Activated B cell treated with CpG ODN at 0.5 μM for 24 hours (primary cell): ENCODE results near the gene NT5C2. TPM values are rescaled to one million over a fixed set of nuclear protein-coding genes. Genes with fewer than 3 reads are reported as not detected.

ENCODE experiments used
- ATAC-seq: fragments of 200-7000 bp; cut with Tn5 transposase; one replicate; pipeline ENCODE4 v1.10.0; 2021; ENCODE audit warnings: low read depth, mild to moderate bottlenecking, moderate library complexity
- CTCF ChIA-PET: fragments of 350-600 bp; sonication (Branson Sonifier 250); formaldehyde crosslinking; loops from one replicate; lab custom pipeline; 2021; ENCODE audit warnings: antibody characterized with exemption; lab: Charles Lee
- POLR2A ChIA-PET: fragments of 350-600 bp; sonication (Branson Sonifier 250); formaldehyde crosslinking; loops from one replicate; lab custom pipeline; 2021; ENCODE audit warnings: antibody characterized with exemption; lab: Charles Lee
- DNase-seq: peaks from one replicate; pipeline ENCODE4 v3.0.0; 2022
- H3K27ac Mint-ChIP-seq: one replicate; pipeline ENCODE4 v1.8.0; 2020; ENCODE audit warnings: mixed read lengths
- H3K27me3 Mint-ChIP-seq: one replicate; pipeline ENCODE4 v1.8.0; 2021; ENCODE audit warnings: mixed read lengths
- H3K36me3 Mint-ChIP-seq: one replicate; pipeline ENCODE4 v1.8.0; 2021; ENCODE audit warnings: low read depth, mixed read lengths
- H3K4me1 Mint-ChIP-seq: one replicate; pipeline ENCODE4 v1.8.0; 2021; ENCODE audit warnings: mixed read lengths
- H3K4me3 Mint-ChIP-seq: one replicate; pipeline ENCODE4 v1.8.0; 2020; ENCODE audit warnings: mild to moderate bottlenecking, mixed read lengths
- H3K9me3 Mint-ChIP-seq: one replicate; pipeline ENCODE4 v1.8.0; 2020; ENCODE audit warnings: mixed read lengths
- intact Hi-C: fragments of 100-400 bp; cut with micrococcal nuclease; formaldehyde crosslinking; loops from one replicate; pipeline ENCODE4 v1.15.1; 2024
- total RNA-seq: library from RNA; stranded (reverse); gene quantifications from 2 replicates; pipeline ENCODE4 v1.2.3, GENCODE V29; 2022
- TF ChIP-seq, protein P1 (sequence below): fragments of 200-600 bp; IDR thresholded peaks from one replicate; pipeline ENCODE4 v1.8.0; 2022; ENCODE audit warnings: antibody characterized with exemption, mild to moderate bottlenecking

The NT5C2 gene
- total RNA-seq, 1 donor from 2014 or later = 60.4 TPM

GRCh38 chr10:103157246-103157645, 35.8 kb downstream of the NT5C2 start:
- H3K27ac Mint-ChIP-seq = no peak overlapping the region

DNA sequence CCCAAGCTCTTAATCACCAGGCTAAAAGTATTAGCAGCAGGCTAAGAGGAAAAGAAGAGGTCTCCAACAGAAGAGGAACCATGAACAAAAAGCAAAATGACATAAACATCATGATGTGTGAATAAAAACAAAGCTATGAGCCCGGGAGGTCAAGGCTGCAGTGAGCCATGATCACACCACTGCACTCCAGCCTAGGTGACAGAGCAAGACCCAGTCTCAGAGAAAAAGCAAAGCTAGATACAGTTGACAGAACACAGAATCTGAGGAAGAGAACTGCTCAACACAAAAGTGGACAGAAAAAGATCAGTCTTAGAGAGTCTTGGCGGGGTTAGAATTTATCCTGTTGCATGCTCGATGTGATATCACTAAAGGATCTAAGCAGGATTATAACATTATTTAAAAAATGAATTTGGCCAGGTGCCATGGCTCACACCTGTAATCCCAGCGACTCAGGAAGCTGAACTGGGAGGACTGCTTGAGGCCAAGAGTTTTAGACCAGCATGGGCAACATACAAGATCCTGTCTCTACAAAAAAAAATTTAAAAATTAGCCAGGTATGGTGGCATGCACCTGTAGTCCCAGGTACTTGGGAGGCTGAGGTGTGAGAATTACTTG, 37.5 kb downstream of the NT5C2 start:
- H3K4me1 Mint-ChIP-seq = no peaks in the 10 kb centered on the region
- no peak for ATAC-seq
- TF ChIP-seq, protein P1, sequence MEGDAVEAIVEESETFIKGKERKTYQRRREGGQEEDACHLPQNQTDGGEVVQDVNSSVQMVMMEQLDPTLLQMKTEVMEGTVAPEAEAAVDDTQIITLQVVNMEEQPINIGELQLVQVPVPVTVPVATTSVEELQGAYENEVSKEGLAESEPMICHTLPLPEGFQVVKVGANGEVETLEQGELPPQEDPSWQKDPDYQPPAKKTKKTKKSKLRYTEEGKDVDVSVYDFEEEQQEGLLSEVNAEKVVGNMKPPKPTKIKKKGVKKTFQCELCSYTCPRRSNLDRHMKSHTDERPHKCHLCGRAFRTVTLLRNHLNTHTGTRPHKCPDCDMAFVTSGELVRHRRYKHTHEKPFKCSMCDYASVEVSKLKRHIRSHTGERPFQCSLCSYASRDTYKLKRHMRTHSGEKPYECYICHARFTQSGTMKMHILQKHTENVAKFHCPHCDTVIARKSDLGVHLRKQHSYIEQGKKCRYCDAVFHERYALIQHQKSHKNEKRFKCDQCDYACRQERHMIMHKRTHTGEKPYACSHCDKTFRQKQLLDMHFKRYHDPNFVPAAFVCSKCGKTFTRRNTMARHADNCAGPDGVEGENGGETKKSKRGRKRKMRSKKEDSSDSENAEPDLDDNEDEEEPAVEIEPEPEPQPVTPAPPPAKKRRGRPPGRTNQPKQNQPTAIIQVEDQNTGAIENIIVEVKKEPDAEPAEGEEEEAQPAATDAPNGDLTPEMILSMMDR = no peak
- intact Hi-C loops = no loop called here
- ChIA-PET CTCF (no interaction called here), POLR2A (no interaction called here)
- peaks cover 65% of the 10 kb centered on the region for H3K36me3 Mint-ChIP-seq
- H3K4me3 Mint-ChIP-seq = no peak overlapping the region
- DNase-seq = no peak
- H3K27ac Mint-ChIP-seq = no peak overlapping the region
- H3K9me3 Mint-ChIP-seq = no peaks in the 10 kb centered on the region
- H3K27me3 Mint-ChIP-seq = no peaks in the 10 kb centered on the region

More at GRCh38 chr10:103157246-103157645, 35.8 kb downstream of the NT5C2 start:
- intact Hi-C loops = no loop called here
- no peak overlapping the region for H3K4me3 Mint-ChIP-seq
- ATAC-seq (no peak), DNase-seq (no peak)
- ChIA-PET POLR2A (no interaction called here), CTCF (no interaction called here)
- H3K4me1 Mint-ChIP-seq = no peaks in the 10 kb centered on the region
- H3K9me3 Mint-ChIP-seq = no peaks in the 10 kb centered on the region
- peaks cover 60% of the 10 kb centered on the region for H3K36me3 Mint-ChIP-seq
- no peaks in the 10 kb centered on the region for H3K27me3 Mint-ChIP-seq
- TF ChIP-seq, protein P1 = no peak

- peaks cover 64% of the 10 kb centered on the region for H3K36me3 Mint-ChIP-seq
- TF ChIP-seq, protein P1 = no peak
- CTCF ChIA-PET = interaction anchor here (1.1 kb wide), 1 partner anchor 14 kb away, joined by 3 read pairs; no protein-coding TSS in a partner anchor
Observed at GRCh38 chr10:103154521-103155299, 38.4 kb downstream of the NT5C2 start.

GRCh38 chr10:103153302-103154197, 39.5 kb downstream of the NT5C2 start:
- Mint-ChIP-seq H3K4me1 (no peaks in the 10 kb centered on the region), H3K4me3 (no peak overlapping the region), H3K27ac (no peak overlapping the region), H3K9me3 (no peaks in the 10 kb centered on the region), H3K36me3 (peaks cover 63% of the 10 kb centered on the region), H3K27me3 (no peaks in the 10 kb centered on the region)
- TF ChIP-seq, protein P1 = no peak
- DNase-seq (no peak), ATAC-seq (no peak)
- intact Hi-C loops = no loop called here
- ChIA-PET CTCF (interaction anchor here (1.1 kb wide), 1 partner anchor 12 kb away, joined by 3 read pairs; no protein-coding TSS in a partner anchor), POLR2A (interaction anchor here (0.6 to 1.0 kb wide), 3 partner anchors 20 to 246 kb away, joined by 3 read pairs; partner anchors contain the start of genes ATP5MK and PDCD11)

More at GRCh38 chr10:103154521-103155299, 38.4 kb downstream of the NT5C2 start:
- DNase-seq (no peak), ATAC-seq (no peak)
- Mint-ChIP-seq H3K4me1 (no peaks in the 10 kb centered on the region), H3K9me3 (no peaks in the 10 kb centered on the region), H3K4me3 (no peak overlapping the region), H3K27me3 (no peaks in the 10 kb centered on the region), H3K27ac (no peak overlapping the region)
- intact Hi-C loops = no loop called here
- POLR2A ChIA-PET = interaction anchor here (0.6 to 0.7 kb wide), 2 partner anchors 18 to 244 kb away, joined by 3 read pairs; no protein-coding TSS in a partner anchor
